ENCODE results near the gene CTNNAL1.

GRCh38 chr9:109019420-109019819, 6.1 kb upstream of the CTNNAL1 start:
- TF ChIP-seq CTCF (IDR thresholded peaks at IDR 0.05 in 4 of 5, conservative IDR thresholded peaks at IDR 0.05 in 1 of 5) = no peak
- TF ChIP-seq POLR2A (IDR thresholded peaks at IDR 0.05) = no peak

All from gastrocnemius medialis (tissue), 4 donors.